Large intestine (tissue), 3 donors: Measurements from ENCODE around the gene CAMTA1. TPM values are rescaled to one million over a fixed set of nuclear protein-coding genes. Genes with fewer than 3 reads are reported as not detected.
"Not testable (repeated sequence)": the region's sequence is repeated elsewhere in the genome, so short reads cannot be mapped to it uniquely, and the experiment has no call there.

Experiments
- DNase-seq, 2 donors: peaks; one replicate each; pipeline versions ENCODE4 v3.0.0 to v3.0.0-alpha.2; 2013
- H3K27ac ChIP-seq: one replicate; pipeline ENCODE4 v1.5.1; 2013; ENCODE audit warnings: low read length
- H3K27me3 ChIP-seq: 2 replicates; pipeline ENCODE4 v1.6.1; 2013; ENCODE audit warnings: low read length; ENCODE audit not compliant: control insufficient read depth, insufficient read depth
- H3K36me3 ChIP-seq: 2 replicates; pipeline ENCODE4 v1.6.1; 2013; ENCODE audit warnings: low read length; ENCODE audit not compliant: control insufficient read depth, insufficient read depth
- H3K4me1 ChIP-seq: one replicate; pipeline ENCODE4 v1.6.1; 2013; ENCODE audit warnings: low read length; ENCODE audit not compliant: control insufficient read depth, insufficient read depth
- H3K4me3 ChIP-seq: one replicate; pipeline ENCODE4 v1.5.1; 2013; ENCODE audit warnings: low read length
- H3K9me3 ChIP-seq: one replicate; pipeline ENCODE4 v1.6.1; 2013; ENCODE audit warnings: mild to moderate bottlenecking, low read depth, low read length, moderate library complexity; ENCODE audit not compliant: control insufficient read depth
- WGBS: methylation state at CpG from one replicate; pipeline ENCODE4 v1.1.5; 2013; ENCODE audit warnings: low lambda C conversion rate; ENCODE audit not compliant: insufficient coverage; 5-methylcytosine and 5-hydroxymethylcytosine counted together
- polyA plus RNA-seq: library from polyadenylated mRNA; unstranded; fragments of 120-200 nt; gene quantifications from one replicate; pipeline ENCODE4 v1.2.1, GENCODE V29; 2013

CAMTA1 gene
- polyA plus RNA-seq, 1 donor = 67.9 TPM

DNA sequence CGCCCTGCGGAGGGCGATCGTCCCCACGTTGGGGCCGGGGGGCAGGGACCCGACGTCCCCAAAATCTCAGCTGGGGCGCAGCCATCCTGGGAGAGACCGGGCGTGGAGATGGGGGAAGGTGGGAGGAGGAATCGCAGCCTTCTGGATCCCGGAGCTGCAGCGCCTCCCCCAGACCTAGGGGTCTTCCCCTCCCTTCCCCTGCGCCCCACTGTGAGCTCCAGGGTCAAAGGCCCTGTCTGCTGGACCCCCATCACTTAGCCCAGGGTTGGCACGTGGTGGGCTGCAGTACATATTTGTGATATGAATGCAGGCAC, 895.7 kb downstream of the CAMTA1 start:
- DNase-seq = no peak
- Histone ChIP-seq H3K27ac (peak overlapping the region; percentile 66), H3K4me3 (peak overlapping the region; percentile 49), H3K36me3 (no peaks in the 10 kb centered on the region), H3K9me3 (no peaks in the 10 kb centered on the region), H3K27me3 (no peaks in the 10 kb centered on the region), H3K4me1 (peaks cover 21% of the 10 kb centered on the region)
- WGBS = no CpG with 5 or more reads among the region's 16 CpGs

DNA sequence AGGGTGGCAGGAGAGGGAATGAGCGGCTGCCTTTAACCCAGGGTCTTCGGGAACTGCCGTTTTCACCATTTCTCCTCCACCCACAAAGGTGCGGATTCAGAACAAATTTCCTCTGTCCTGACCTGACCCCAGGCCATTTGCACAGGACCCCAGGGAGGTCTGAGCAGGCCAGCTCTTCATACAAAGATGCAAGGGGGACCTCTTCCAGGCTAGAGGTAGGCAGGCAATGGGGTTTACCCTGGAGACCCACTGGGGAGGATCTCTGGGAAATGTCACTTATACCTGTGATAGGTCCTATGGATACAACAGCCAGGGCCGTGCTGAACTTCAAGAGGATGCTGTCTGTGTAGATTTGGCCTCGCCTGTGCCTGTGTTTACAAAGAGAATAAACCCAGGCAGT, 896.1 kb downstream of the CAMTA1 start:
- WGBS = no CpG with 5 or more reads among the region's 6 CpGs
- H3K4me3 ChIP-seq = no peak overlapping the region
- H3K27ac ChIP-seq = no peak overlapping the region
- peaks cover 21% of the 10 kb centered on the region for H3K4me1 ChIP-seq
- no peaks in the 10 kb centered on the region for H3K27me3 ChIP-seq
- DNase-seq = no peak
- H3K9me3 ChIP-seq = no peaks in the 10 kb centered on the region
- no peaks in the 10 kb centered on the region for H3K36me3 ChIP-seq

GRCh38 chr1:7683521-7683920, 898.3 kb downstream of the CAMTA1 start:
- no peaks in the 10 kb centered on the region for H3K9me3 ChIP-seq

GRCh38 chr1:7684132-7684531, 898.9 kb downstream of the CAMTA1 start:
- H3K36me3 ChIP-seq = no peaks in the 10 kb centered on the region
- no peak overlapping the region for H3K27ac ChIP-seq
- no peaks in the 10 kb centered on the region for H3K9me3 ChIP-seq
- no peaks in the 10 kb centered on the region for H3K27me3 ChIP-seq
- no peak for DNase-seq
- H3K4me1 ChIP-seq = peaks cover 16% of the 10 kb centered on the region
- no CpG with 5 or more reads among the region's 8 CpGs for WGBS
- H3K4me3 ChIP-seq = no peak overlapping the region

More at GRCh38 chr1:7683521-7683920, 898.3 kb downstream of the CAMTA1 start:
- no peak overlapping the region for H3K27ac ChIP-seq
- H3K4me1 ChIP-seq = peaks cover 21% of the 10 kb centered on the region
- DNase-seq = no peak
- H3K27me3 ChIP-seq = no peaks in the 10 kb centered on the region
- no peaks in the 10 kb centered on the region for H3K36me3 ChIP-seq
- no CpG with 5 or more reads among the region's 15 CpGs for WGBS
- no peak overlapping the region for H3K4me3 ChIP-seq

DNA sequence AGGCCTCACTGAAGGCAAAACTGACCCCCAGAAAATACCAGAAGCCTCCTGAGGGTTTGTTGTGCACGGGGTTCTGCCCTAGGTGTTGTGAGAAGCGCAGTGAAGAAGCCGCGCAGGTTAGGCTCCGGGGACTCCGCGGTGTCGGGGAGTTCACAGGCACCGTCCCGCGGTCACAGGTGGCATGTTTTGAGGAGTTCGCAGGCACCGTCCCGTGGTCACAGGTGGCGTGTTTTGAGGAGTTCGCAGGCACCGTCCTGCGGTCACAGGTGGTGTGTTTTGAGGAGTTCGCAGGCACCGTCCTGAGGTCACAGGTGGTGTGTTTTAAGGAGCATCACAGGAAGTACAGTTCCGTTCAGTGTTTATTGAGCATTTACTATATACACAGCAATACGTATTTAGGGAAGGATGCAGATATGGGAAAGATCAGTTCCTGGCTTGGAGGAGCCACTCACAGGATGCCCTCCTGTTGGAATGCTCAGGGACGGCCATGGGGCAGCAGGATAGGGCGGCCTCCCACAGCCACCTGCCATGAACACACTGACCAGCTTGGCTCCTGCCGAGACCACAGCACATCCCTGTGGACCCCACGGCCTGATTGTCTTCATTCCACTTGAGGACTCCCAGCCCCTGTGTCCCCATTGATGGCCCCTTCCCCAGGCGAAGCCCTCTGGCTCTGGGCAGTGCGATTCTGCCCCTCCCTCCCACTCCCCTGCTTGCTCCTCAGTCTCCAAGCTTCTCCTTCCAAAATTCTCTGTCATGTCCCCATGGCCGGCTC, 899.8 kb downstream of the CAMTA1 start:
- no peak for DNase-seq
- H3K36me3 ChIP-seq = no peaks in the 10 kb centered on the region
- H3K27me3 ChIP-seq = no peaks in the 10 kb centered on the region
- no peaks in the 10 kb centered on the region for H3K9me3 ChIP-seq
- no peak overlapping the region for H3K4me3 ChIP-seq
- H3K4me1 ChIP-seq = peaks cover 14% of the 10 kb centered on the region
- WGBS = no CpG with 5 or more reads among the region's 29 CpGs
- no peak overlapping the region for H3K27ac ChIP-seq

- H3K27ac ChIP-seq = no peak overlapping the region
- WGBS = no CpG with 5 or more reads among the region's 16 CpGs
- no peaks in the 10 kb centered on the region for H3K36me3 ChIP-seq
- H3K4me3 ChIP-seq = no peak overlapping the region
- DNase-seq = no peak
- H3K27me3 ChIP-seq = no peaks in the 10 kb centered on the region
- H3K9me3 ChIP-seq = no peaks in the 10 kb centered on the region
- H3K4me1 ChIP-seq = peaks cover 9% of the 10 kb centered on the region
Observed at GRCh38 chr1:7686301-7686850, 901.1 kb downstream of the CAMTA1 start.

DNA sequence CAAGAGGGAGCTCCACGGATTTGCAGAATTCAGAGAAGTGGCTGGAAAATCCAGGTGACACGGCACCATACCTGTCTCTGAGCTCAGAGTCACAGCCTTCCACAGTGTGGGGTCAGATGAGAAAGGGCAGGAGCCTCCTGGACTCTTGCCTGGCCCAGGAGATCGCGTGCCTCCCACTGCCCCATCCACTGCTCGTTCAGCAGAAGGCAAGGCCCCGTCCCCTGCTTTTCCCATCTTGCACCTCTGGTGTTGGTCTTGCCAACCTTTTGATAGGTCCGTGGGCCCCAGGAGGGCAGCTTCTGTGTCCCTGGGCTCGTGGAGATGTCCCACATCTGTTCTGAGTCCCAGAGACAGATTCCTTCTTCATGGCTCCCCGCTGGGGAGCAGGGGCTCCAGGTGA, 902.2 kb downstream of the CAMTA1 start:
- DNase-seq = no peak
- Histone ChIP-seq H3K27me3 (no peaks in the 10 kb centered on the region), H3K4me3 (no peak overlapping the region), H3K36me3 (no peaks in the 10 kb centered on the region), H3K9me3 (peaks cover 5% of the 10 kb centered on the region), H3K4me1 (peaks cover 14% of the 10 kb centered on the region), H3K27ac (no peak overlapping the region)
- WGBS = no CpG with 5 or more reads among the region's 9 CpGs

- Histone ChIP-seq H3K9me3 (peaks cover 5% of the 10 kb centered on the region), H3K27ac (peak overlapping the region; percentile 58), H3K27me3 (no peaks in the 10 kb centered on the region), H3K4me1 (peaks cover 14% of the 10 kb centered on the region), H3K4me3 (no peak overlapping the region), H3K36me3 (no peaks in the 10 kb centered on the region)
- WGBS = no CpG with 5 or more reads among the region's 1 CpG
- peak; percentile 84 to 91 for DNase-seq
Observed at GRCh38 chr1:7688659-7689058, 903.4 kb downstream of the CAMTA1 start.

DNA sequence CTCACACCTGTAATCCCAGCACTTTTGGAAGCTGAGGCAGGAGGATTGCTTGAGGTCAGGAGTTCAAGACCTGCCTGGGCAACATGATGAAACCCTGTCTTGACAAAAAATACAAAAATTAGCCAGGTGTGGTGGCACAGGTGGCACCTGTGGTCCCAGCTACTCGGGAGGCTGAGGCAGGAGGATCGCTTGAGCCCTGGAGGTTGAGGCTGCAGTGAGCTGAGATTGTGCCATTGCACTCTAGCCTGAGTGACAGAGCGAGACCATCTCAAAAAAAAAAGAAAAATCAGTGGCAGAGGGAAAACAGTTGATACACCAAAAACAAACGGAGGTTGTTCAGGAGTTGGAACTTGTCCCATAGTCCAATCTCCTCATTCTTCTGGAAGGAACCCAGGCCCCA, 904.1 kb downstream of the CAMTA1 start:
- not testable (repeated sequence) for H3K9me3 ChIP-seq, H3K27me3 ChIP-seq, H3K36me3 ChIP-seq, H3K4me3 ChIP-seq
- Histone ChIP-seq H3K27ac (peak overlapping the region; percentile 58), H3K4me1 (peaks cover 14% of the 10 kb centered on the region)
- DNase-seq = peak in 1 of 2 donors; percentile 41
- WGBS = no CpG with 5 or more reads among the region's 4 CpGs

DNA sequence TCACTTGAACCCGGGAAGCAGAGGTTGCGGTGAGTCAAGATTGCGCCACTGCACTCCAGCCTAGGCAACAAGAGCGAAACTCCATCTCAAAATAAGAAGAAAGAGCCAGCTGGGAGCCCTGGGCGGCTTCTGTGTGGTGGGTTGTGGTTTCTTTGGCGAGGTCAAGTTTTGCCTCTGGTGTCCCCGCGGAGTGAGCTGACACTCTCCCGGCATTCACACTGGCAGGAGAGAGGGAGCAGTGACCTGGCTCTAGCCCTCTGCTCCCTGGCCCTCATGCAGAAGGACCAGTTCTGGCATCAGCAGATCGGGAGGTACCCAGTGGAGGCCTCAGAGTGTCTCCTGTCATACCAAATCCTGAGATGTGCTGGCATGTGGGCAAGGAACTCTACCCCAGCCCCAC, 904.8 kb downstream of the CAMTA1 start:
- DNase-seq = no peak
- Histone ChIP-seq H3K4me3 (no peak overlapping the region), H3K27ac (no peak overlapping the region), H3K27me3 (no peaks in the 10 kb centered on the region), H3K9me3 (peaks cover 5% of the 10 kb centered on the region), H3K4me1 (peaks cover 14% of the 10 kb centered on the region), H3K36me3 (no peaks in the 10 kb centered on the region)
- no CpG with 5 or more reads among the region's 10 CpGs for WGBS
